Esophagus squamous epithelium (tissue), 5 donors: ENCODE measurements around the gene RASSF5. TPM values are rescaled to one million over a fixed set of nuclear protein-coding genes. Genes with fewer than 3 reads are reported as not detected.

Experiments used
- DNase-seq: peaks from one replicate; lab custom pipeline; 2025; lab: John Stamatoyannopoulos, UW
- H3K27ac ChIP-seq, 4 donors: fragments of 200-600 bp; sonication (generic); one replicate each; pipeline ENCODE4 v1.5.1; 2016 to 2019; ENCODE audit warnings: mild to moderate bottlenecking in 1 of 4
- H3K27me3 ChIP-seq, 4 donors: fragments of 200-600 bp; sonication (generic); 1 replicate in 3 of 4; 2 replicates in 1 of 4; pipeline versions ENCODE4 v1.5.1 to v1.6.0; 2017 to 2021; ENCODE audit warnings: antibody characterized with exemption in 1 of 4
- H3K36me3 ChIP-seq, 3 donors: fragments of 200-600 bp; sonication (generic); one replicate each; pipeline ENCODE4 v1.5.1; 2016 to 2019
- H3K4me1 ChIP-seq, 3 donors: fragments of 200-600 bp; sonication (generic); one replicate each; pipeline ENCODE4 v1.5.1; 2017 to 2019
- H3K4me3 ChIP-seq, 4 donors: fragments of 200-600 bp; sonication (generic); 1 replicate in 3 of 4; 2 replicates in 1 of 4; pipeline ENCODE4 v1.5.1; 2016 to 2019; ENCODE audit warnings: mild to moderate bottlenecking in 2 of 4, moderate library complexity in 1 of 4
- H3K9me3 ChIP-seq, 3 donors: fragments of 200-600 bp; sonication (generic); one replicate each; pipeline ENCODE4 v1.5.1; 2016 to 2019
- CTCF ChIP-seq, 6 experiments: fragments of 450-650 bp in 4 of 6; fragments of 200-600 bp in 2 of 6; sonication (generic) in 2 of 6; IDR thresholded peaks; one replicate each; pipeline ENCODE4 v1.5.1; 2016 to 2019; ENCODE audit warnings: antibody characterized with exemption in 6 of 6, mild to moderate bottlenecking in 4 of 6, moderate library complexity in 4 of 6
- POLR2A ChIP-seq, 4 donors: fragments of 450-650 bp; IDR thresholded peaks; one replicate each; pipeline ENCODE4 v1.6.1; 2017; ENCODE audit warnings: antibody characterized with exemption in 4 of 4, mild to moderate bottlenecking in 4 of 4, moderate library complexity in 3 of 4
- WGBS, 2 donors: methylation state at CpG; one replicate each; pipeline ENCODE4 v1.1.5; 2018; 5-methylcytosine and 5-hydroxymethylcytosine counted together
- intact Hi-C: fragments of 100-400 bp; cut with DNase I; formaldehyde crosslinking; loops from one replicate; pipeline ENCODE4 v1.15.0; 2022
- total RNA-seq, 4 donors: library from RNA; depleted of rRNA; stranded (reverse); fragments of >200 nt; gene quantifications; one replicate each; pipeline ENCODE4 v1.1.0, GENCODE V29; 2016
- donor health status: DM: yes; HTN: yes; CAD: no.

Gene RASSF5
- total RNA-seq, 4 donors from 2014 or later = 29.2 to 85.3 (median 35.1) TPM

DNA sequence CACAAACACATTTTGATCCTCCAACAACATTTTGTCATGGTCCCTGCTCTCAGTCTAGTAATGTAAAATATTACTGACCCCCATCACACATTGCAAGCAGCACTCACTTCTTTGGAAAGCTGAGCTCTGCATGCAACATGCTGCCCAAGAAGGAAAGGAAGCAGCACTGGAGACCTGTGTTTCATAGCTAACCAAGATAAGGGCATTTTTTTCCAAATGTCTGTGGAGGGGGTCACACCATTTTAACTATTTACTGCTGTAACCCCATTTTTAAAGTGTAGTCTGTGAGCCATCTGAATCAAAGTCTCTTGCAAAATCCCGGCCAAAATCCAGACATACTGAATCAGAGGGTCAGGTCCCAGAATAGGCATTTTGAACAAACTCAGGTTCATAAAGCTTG is 4.5 kb upstream of the RASSF5 start:
- intact Hi-C loops = no loop called here
- DNase-seq = no peak
- TF ChIP-seq POLR2A (IDR thresholded peaks at IDR 0.05) = no peak
- no peak for TF ChIP-seq CTCF (IDR thresholded peaks at IDR 0.05)
- 67 to 100% methylated on average over 1 of the region's 1 CpG for WGBS, 2 donors
- Histone ChIP-seq H3K4me1 (peaks cover 32 to 76% (median 40%) of the 10 kb centered on the region in 3 donors), H3K27me3 (peaks cover 0 to 4% (median 0%) of the 10 kb centered on the region in 4 donors), H3K9me3 (no peaks in the 10 kb centered on the region), H3K36me3 (peaks cover 0 to 4% (median 0%) of the 10 kb centered on the region in 3 donors), H3K27ac (peak overlapping the region in 3 of 4 donors; percentile 17 to 86 (median 79)), H3K4me3 (no peak overlapping the region)

- intact Hi-C loops = no loop called here
- Histone ChIP-seq H3K27me3 (peaks cover 0 to 8% (median 0%) of the 10 kb centered on the region in 4 donors), H3K9me3 (no peaks in the 10 kb centered on the region), H3K27ac (peak overlapping the region; percentile 69 to 86 (median 77)), H3K4me3 (peak overlapping the region in 1 of 4 donors; percentile 22), H3K36me3 (peaks cover 0 to 4% (median 0%) of the 10 kb centered on the region in 3 donors), H3K4me1 (peaks cover 32 to 86% (median 45%) of the 10 kb centered on the region in 3 donors)
- no peak for TF ChIP-seq POLR2A (IDR thresholded peaks at IDR 0.05)
- no peak for TF ChIP-seq CTCF (IDR thresholded peaks at IDR 0.05)
- WGBS, 2 donors = 14 to 16% methylated on average over 8 of the region's 8 CpGs
- DNase-seq = no peak
These were observed 3.6 kb upstream of the RASSF5 start for GRCh38 chr1:206503591-206504362.

DNA sequence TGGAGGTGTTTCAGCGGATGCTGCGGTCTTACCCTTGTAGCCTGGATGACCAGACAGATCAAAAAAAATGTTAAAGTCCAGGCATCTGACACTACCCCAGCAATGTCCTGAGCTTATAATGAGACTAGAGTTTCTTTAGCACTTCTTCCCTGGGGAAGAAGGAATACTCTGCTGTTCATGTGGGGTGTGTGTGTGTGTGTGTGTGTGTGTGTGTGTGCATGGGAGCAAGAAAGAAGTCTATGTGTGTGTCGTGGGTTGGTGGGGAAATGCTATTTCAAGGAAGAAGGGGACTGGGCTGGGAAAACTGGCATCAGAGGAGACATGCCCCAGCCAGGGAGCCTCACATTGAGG is 3.0 kb upstream of the RASSF5 start:
- peaks cover 0 to 8% (median 0%) of the 10 kb centered on the region in 4 donors for H3K27me3 ChIP-seq
- intact Hi-C loops = no loop called here
- no peak for DNase-seq
- H3K4me1 ChIP-seq = peaks cover 32 to 91% (median 50%) of the 10 kb centered on the region in 3 donors
- 4 to 12% methylated on average over 3 of the region's 3 CpGs for WGBS, 2 donors
- H3K4me3 ChIP-seq = no peak overlapping the region
- TF ChIP-seq POLR2A (IDR thresholded peaks at IDR 0.05) (no peak), CTCF (IDR thresholded peaks at IDR 0.05) (no peak)
- no peaks in the 10 kb centered on the region for H3K9me3 ChIP-seq
- no peaks in the 10 kb centered on the region for H3K36me3 ChIP-seq
- H3K27ac ChIP-seq = peak overlapping the region; percentile 69 to 86 (median 77)

DNA sequence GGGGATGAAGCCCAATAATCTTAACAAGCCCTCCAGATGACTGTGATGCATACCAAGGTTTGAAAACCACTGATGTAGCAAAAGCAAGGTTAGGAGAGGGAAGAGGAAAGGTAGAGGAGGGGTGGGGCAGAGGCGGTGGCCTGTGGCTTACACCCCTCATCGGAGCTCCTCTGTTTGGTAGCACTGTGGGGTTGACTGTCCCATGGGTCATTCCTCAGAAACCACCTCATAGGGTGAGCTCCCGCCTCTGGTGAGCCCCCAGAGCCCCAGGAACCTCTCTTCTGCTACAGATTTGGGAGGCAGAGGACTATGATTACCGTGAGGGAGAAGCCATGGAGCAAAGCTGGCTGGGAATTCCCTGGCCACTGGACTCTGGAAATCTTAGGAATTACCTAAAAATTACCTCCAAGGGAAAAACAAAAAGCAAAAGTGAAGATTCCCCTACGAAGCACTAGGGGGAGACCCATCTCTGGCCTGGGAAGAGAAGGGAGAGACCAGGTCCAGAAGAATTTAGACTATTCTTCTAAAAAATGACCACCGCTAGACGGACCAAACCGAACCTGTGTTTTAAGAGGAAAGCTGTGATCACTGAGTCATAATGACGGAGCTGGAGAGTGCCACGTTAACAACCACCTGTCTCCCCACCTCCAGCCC is 1.5 kb upstream of the RASSF5 start:
- H3K27ac ChIP-seq = peak overlapping the region in 2 of 4 donors; percentile 92 to 93
- 44 to 64% methylated on average over 8 to 10 of the region's 10 CpGs for WGBS, 2 donors
- peak overlapping the region in 1 of 4 donors; percentile 85 for H3K4me3 ChIP-seq
- DNase-seq = no peak
- intact Hi-C loops = no loop called here
- H3K9me3 ChIP-seq = no peaks in the 10 kb centered on the region
- peaks cover 35 to 98% (median 57%) of the 10 kb centered on the region in 3 donors for H3K4me1 ChIP-seq
- peaks cover 0 to 8% (median 0%) of the 10 kb centered on the region in 4 donors for H3K27me3 ChIP-seq
- H3K36me3 ChIP-seq = no peaks in the 10 kb centered on the region
- TF ChIP-seq CTCF (IDR thresholded peaks at IDR 0.05) (peak in 5 of 6 experiments; percentile 28 to 60 (median 47)), POLR2A (IDR thresholded peaks at IDR 0.05) (no peak)
